HG03025 (cell line): Measurements from ENCODE around the gene SND1.

ENCODE experiments used
- ATAC-seq: cut with Tn5 transposase; IDR thresholded peaks from one replicate; pipeline ENCODE4 v1.9.1; 2021; ENCODE audit warnings: mild to moderate bottlenecking, moderate library complexity; ENCODE audit not compliant: unreplicated experiment, low FRiP score

Gene SND1

DNA sequence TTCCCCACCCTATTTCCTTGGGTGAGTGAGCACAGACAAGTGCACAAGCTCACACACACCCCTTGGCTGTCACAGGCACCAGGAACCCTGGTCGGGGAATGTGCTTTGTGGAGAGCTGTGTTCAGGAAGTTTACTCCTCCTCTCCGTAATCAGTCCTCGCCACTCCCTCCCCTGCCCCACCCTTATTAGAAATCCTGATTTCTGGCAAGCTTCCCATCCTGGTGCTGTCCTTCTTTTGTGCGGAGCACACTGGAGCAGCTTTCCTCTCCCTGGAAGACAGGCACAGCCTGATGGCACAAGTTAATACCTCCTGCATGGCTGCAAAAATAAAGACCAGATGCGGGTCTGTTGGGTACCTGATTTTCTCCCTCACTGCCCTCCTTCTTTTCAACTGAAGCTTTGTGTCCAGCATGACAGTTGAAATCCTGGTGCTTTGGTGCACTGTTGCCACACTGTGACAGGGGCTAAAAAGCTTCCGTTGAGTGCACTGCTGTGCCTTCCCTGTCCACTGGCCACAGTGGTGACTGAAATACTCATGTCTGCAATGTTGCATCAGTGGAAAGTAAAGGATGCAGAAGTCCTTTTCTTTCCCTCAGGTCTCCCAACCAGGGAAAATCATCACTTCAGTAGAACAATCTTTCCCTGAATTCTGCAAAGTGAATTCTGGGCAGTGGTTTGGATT lies 324.2 kb downstream of the SND1 start:
- ATAC-seq = no peak

DNA sequence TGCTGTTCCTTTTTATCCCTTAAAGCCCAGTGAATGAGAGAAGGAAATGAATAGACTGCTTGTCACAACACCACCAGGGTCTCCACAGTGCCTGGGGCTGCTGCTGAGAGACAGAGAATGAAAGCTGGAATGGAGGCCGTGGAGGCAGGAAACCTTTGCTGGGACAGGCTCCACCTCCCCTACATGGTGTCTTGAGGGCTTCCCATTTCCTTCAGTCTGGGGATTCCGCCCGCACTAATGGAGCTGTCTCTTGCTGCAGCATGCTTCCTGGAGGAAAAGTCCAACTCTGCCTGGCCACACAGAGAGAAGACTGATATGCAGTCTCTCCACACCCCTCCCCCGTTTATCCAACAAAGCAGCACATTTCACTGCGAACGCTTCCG lies 324.7 kb downstream of the SND1 start:
- no peak for ATAC-seq

GRCh38 chr7:127978421-127978820 lies 326.4 kb downstream of the SND1 start:
- ATAC-seq = no peak

DNA sequence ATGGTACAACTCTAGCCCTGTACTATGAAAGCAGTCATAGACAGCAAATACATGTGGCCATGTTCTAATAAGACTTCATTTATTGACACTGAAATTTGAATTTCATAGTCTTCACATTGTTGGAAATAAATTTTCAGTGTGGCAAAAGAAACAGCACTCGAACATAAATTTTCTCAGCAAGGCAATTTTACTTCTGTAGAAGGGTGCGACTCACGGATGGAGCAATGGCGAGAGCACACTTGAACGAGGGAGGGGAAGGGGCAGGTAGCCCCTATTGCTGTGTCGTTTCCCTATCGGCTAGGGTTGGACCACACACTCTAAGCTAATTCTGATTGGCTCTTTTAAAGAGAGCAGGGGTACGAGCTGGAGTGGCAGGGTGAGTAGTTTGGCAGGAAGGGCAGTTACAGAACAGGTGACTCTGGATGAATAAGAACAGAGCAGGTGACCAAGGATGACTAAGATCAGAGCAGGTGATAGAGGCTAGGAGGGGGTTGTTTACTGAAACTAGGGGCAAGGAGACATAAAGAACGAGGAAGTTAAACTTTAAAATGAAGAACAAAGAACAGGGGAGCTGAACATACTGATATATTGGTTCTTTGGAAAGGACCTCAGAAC lies 327.2 kb downstream of the SND1 start:
- no peak for ATAC-seq

GRCh38 chr7:127979728-127980126 lies 327.7 kb downstream of the SND1 start:
- no peak for ATAC-seq

DNA sequence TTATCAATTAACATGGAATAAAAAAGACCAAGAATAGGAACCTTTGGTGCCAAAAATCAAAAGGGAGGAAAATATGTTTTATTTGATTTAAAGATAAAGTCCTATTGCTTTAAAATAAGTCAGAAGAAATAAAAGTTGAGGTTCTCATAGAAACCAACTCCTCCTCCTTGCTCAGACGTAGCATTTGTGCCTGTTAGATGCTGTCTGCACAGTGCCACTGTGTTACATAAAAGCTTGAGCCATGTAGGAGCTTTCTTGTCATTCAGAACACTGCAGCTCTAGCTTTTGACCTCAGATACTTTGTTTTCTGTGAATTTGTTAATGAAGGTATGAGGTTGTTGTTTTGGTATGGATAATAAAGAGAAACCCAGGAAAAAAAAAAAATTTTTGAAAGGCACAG lies 328.9 kb downstream of the SND1 start:
- ATAC-seq = no peak

- no peak for ATAC-seq
Measured at GRCh38 chr7:127981965-127982364, 330.0 kb downstream of the SND1 start.

DNA sequence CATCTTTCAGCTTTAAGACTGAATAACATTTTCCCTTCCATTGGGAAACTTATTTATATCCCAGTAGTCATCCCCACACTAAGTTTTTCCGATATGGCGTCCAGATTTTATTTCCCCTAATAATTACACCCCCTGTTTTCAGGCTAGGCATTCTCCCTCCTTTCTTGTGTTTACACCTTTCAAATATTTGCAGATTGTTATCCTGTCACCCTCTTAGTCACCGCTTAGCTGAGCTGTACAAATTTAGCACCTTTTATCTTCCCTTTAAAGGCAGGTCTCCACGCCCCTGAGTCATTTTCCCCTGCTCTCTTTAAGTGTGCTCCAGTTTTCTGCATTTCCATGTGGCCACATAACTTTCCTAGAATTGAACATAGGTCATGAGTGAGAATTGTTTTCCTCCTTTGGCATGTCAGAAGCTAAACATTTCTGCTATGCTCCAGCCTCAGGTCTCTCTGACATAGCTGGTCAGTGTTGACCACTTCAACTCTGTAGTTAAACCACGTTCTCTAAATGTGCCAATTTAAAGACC lies 331.9 kb downstream of the SND1 start:
- no peak for ATAC-seq

DNA sequence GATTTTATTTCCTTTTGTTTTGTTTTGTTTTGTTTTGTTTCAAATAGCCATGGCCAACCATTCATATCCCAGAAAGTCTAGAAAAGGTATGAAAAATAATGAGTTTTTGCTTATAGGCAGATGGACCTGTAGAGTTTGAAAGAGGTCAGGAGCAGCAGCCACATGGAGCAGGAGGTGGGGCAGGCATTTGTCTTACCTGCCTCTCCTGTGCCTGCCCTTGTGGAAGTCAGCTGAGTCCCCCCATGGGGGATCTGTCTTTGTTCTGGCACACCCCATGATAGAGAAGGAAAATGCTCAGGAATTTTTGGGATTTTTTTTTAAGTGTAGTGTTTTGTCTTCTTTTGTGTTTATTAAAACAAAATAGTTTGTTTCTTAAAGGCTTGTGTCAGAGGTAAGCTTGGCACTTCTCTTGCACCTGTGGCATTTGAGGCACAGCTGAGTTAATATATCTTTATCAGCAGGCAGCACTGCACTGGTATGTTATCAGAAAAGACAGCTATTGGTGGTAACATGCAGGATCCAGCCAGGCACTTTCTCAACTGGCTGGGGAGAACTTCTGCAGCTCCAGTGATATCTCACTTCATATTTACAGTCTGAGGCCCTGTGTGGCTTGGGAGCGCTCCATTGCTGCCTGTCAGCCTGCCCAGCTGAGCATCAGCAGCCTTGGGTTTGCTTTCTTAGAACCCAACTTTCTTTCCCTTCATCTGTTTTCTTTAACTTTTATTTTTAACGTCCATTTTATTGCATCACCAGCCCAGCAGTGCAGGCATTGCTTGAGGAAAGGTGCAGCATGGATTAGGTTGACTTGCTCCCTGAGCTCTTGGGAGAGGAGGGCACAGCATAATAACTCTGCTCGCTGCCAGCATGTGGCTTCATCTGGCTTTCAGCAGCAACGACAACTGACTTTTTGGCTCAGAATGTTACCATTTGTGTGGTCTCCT lies 334.9 kb downstream of the SND1 start:
- ATAC-seq = no peak

GRCh38 chr7:127988751-127989150 lies 336.8 kb downstream of the SND1 start:
- ATAC-seq = no peak

DNA sequence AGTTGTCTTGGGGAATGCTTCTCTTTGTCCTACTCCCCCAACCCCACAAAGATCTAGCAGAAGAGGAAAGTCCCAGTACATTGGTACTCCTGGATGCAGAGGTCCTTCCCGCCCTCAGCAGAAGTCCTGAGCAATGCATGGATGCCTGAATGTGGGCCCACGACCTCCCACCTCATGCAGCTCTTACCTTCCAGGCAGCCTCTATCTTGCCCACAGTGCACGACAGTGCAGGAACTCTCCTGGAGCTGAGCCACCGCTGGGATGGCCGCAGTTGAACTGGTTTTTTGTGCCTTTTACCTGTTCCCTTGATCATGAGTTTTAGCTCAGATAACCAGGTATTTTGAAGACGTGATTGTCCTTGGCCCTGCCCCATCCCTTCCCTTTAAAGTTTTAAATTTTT lies 341.3 kb downstream of the SND1 start:
- no peak for ATAC-seq

DNA sequence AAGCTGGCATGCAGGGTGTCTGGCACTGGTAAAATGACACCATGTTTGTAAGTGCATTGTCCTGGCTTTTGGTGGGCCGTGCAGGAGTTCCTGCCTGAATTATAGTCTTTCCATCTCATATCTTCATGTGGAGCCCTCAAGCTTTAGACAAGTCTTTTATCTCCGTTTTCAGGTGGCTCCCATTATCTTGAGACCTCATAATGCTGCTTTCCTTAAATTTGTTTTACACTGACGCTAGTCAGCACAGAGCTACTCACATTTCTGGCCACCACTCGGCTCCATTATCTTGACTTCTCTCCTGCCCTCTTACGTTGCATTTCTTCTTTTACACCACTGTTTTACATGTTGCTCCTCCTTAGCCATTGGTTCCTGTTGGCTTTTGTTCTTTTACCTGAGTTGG lies 342.0 kb downstream of the SND1 start:
- ATAC-seq = no peak

GRCh38 chr7:127995156-127995880 lies 343.3 kb downstream of the SND1 start:
- ATAC-seq = no peak

DNA sequence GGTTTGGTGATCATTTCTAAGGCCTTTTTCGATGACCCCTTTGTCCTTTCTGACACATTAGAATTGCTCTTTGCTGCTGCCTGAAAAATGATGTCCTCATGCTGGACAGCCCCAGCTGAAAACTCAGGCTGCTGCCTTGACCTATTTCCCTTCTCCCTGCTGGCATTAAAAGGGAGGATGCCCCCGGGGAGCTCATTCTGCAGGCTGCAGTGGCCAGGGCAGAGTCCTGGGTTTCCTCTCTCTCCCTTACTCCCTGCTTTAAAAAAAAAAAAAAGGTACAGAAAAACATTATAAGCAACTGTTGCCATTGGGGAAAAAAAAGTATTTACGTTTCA lies 343.9 kb downstream of the SND1 start:
- ATAC-seq = no peak

GRCh38 chr7:127996253-127997071 lies 344.5 kb downstream of the SND1 start:
- ATAC-seq = no peak

DNA sequence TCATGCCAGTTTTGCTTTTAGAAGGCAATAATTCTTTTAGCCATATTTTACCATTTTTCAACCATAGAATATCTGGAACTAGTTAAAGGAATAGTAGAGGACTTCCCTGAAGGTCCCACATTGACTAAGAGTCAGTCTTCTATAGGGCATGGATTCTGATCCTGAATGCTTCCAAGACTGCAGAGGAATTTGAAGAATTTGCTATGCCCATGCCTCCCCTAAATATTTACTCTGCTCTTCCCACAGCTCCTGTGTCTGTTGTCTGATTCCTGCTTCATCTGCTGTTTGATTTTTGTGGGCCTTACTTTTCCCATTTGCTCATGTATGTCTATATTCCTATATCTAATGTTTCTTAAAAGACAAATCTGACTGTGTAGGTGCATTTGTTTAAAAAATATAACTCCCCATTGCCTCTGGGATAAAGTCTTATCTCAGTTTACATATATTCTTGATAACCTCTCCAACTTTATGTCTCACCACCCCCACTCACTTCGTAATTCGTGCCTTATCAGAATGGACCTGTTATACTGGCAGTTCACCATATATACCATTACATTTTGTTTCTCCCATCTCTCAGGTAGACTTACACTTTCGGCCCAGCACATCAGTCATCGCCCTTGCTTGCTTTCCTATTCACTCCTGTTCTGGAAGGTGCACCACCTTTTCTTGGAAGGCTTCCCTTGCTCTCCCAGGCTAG lies 345.4 kb downstream of the SND1 start:
- no peak for ATAC-seq

- no peak for ATAC-seq
Measured at GRCh38 chr7:127998671-127999070, 346.7 kb downstream of the SND1 start.

DNA sequence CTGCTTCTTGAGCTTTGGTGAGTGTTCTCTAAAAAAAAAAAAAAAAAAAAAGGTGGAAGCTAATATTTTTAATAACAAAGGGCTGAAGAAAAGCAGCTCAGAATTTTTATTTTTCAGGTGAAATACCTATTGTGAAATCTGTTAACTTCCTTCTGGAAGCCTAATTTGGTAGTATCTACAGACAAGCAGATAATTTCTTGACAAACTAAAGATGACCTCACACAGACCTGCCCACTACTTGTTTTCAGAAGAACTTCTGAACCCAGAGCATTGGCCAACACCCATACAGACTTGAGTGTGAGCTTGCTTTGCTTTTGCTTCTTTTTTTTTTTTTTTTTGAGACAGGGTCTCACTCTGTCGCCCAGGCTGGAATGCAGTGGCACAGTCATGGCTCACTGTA lies 348.1 kb downstream of the SND1 start:
- no peak for ATAC-seq

DNA sequence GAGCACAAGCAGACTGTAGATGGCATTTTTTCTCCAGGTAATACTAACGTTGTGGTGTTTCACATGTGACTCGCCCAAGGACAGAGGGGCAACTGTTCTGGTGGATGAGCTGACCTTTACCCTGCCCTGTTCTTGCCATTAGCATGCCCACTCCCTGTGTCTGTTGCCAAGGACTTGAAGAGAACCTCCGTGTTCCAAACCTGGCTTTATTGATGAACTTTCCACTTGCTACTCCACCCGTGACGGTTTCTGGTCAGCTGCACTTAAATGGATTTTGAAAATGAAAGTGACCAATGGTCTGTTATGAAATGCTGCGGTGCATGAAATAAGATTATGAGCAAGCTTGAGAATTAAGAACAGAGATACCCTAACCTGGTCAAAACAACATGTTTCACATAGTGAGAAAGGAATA lies 348.9 kb downstream of the SND1 start:
- peak; percentile 56 for ATAC-seq
